GM12878 (cell line): ENCODE results near the gene RASGRP3. TPM values are rescaled to one million over a fixed set of nuclear protein-coding genes. Genes with fewer than 3 reads are reported as not detected.

ENCODE experiments used
- ATAC-seq: fragments of 200-7000 bp; cut with Tn5 transposase; 3 replicates; pipeline ENCODE4 v1.9.1; 2020; ENCODE audit warnings: mild to moderate bottlenecking, moderate library complexity
- BruUV-seq: library from RNA; stranded (reverse); fragments of 400-500 nt; replicated peaks from 2 replicates; lab custom pipeline; 2021; lab: Mats Ljungman, UMichigan
- CTCF ChIA-PET: fragments of 300-600 bp; sonication (Branson Sonifier 250); formaldehyde crosslinking; extraction: SDS; loops from one replicate; lab custom pipeline; 2021; ENCODE audit warnings: inconsistent platforms; lab: Yijun Ruan, JAX
- POLR2A ChIA-PET: fragments of 350-600 bp; formaldehyde crosslinking; extraction: SDS; loops from one replicate; lab custom pipeline; 2021; ENCODE audit warnings: inconsistent platforms; lab: Charles Lee
- RAD21 ChIA-PET: fragments of 300-600 bp; sonication (Branson Sonifier 250); formaldehyde crosslinking; loops from one replicate; lab custom pipeline; 2023; ENCODE audit warnings: antibody characterized with exemption; ENCODE audit not compliant: unreplicated experiment; lab: Charles Lee
- SMC1A ChIA-PET: fragments of 300-600 bp; sonication (Branson Sonifier 250); formaldehyde crosslinking; loops from one replicate; lab custom pipeline; 2023; ENCODE audit not compliant: unreplicated experiment, uncharacterized antibody; lab: Charles Lee
- DNase-seq: peaks from one replicate; pipeline ENCODE4 v3.0.0-alpha.2; 2011; ENCODE audit warnings: low read depth, low spot score
- FAIRE-seq: peaks from 3 replicates; lab custom pipeline; 2011; peaks lifted over from hg19 to GRCh38; lab: Jason Lieb, UNC
- H2AFZ ChIP-seq: 2 replicates; pipeline ENCODE4 v1.6.0; 2011; ENCODE audit warnings: low read depth, low read length, control low read depth; ENCODE audit not compliant: control insufficient read depth
- H3K27ac ChIP-seq: 2 replicates; pipeline ENCODE4 v1.5.1; 2011; ENCODE audit warnings: control low read depth; ENCODE audit not compliant: control insufficient read depth, insufficient read depth
- H3K27me3 ChIP-seq, 2 experiments: replicated peaks in 1 of 2; 2 replicates each; pipeline versions ENCODE4 v1.6.0 to v1.6.1; 2011; ENCODE audit warnings: low read length in 1 of 2; ENCODE audit not compliant: control insufficient read depth in 2 of 2, insufficient read depth in 2 of 2
- H3K36me3 ChIP-seq, 2 experiments: 2 replicates each; pipeline ENCODE4 v1.5.1; 2011; ENCODE audit warnings: low read length in 1 of 2; ENCODE audit not compliant: control insufficient read depth in 2 of 2, insufficient read depth in 2 of 2
- H3K4me1 ChIP-seq: 2 replicates; pipeline ENCODE4 v1.6.1; 2011; ENCODE audit warnings: mild to moderate bottlenecking, low read length, moderate library complexity, mixed read lengths; ENCODE audit not compliant: control insufficient read depth, insufficient read depth
- H3K4me2 ChIP-seq: 2 replicates; pipeline ENCODE4 v1.6.0; 2011; ENCODE audit warnings: control low read depth; ENCODE audit not compliant: control insufficient read depth, insufficient read depth
- H3K4me3 ChIP-seq: fragments of 200-600 bp; sonication (generic); 2 replicates; pipeline ENCODE4 v1.5.1; 2016
- H3K79me2 ChIP-seq: 2 replicates; pipeline ENCODE4 v1.6.0; 2011; ENCODE audit warnings: low read length; ENCODE audit not compliant: control insufficient read depth, insufficient read depth
- H3K9ac ChIP-seq: 2 replicates; pipeline ENCODE4 v1.8.0; 2011; ENCODE audit warnings: low read length, control low read depth, mixed read lengths; ENCODE audit not compliant: control insufficient read depth, insufficient read depth
- H3K9me3 ChIP-seq: replicated peaks from 3 replicates; pipeline ENCODE4 v1.5.1; 2011; ENCODE audit warnings: mild to moderate bottlenecking, low read length; ENCODE audit not compliant: control insufficient read depth, insufficient read depth
- H4K20me1 ChIP-seq: 2 replicates; pipeline ENCODE4 v1.6.0; 2011; ENCODE audit not compliant: control insufficient read depth, insufficient read depth
- BACH1 ChIP-seq: fragments of 450-650 bp; IDR thresholded peaks from 2 replicates; pipeline ENCODE4 v1.6.1; 2017; ENCODE audit warnings: mild to moderate bottlenecking, borderline replicate concordance
- FOXM1 ChIP-seq: IDR thresholded peaks from 2 replicates; pipeline ENCODE4 v1.6.1; 2012; ENCODE audit warnings: low read depth, mild to moderate bottlenecking, inconsistent platforms, low read length, moderate library complexity
- IKZF1 ChIP-seq: fragments of 450-650 bp; conservative IDR thresholded peaks from 2 replicates; pipeline ENCODE4 v1.6.1; 2017; ENCODE audit warnings: antibody characterized with exemption, mild to moderate bottlenecking
- JUNB ChIP-seq: IDR thresholded peaks from 2 replicates; pipeline ENCODE4 v1.6.1; 2016; ENCODE audit warnings: antibody characterized with exemption, mild to moderate bottlenecking
- NR2C2 ChIP-seq: IDR thresholded peaks from 2 replicates; pipeline ENCODE4 v1.6.1; 2011; ENCODE audit warnings: borderline replicate concordance, low read depth; ENCODE audit not compliant: control insufficient read depth, insufficient read length
- NR2F1 ChIP-seq: fragments of 450-650 bp; conservative IDR thresholded peaks from 2 replicates; pipeline ENCODE4 v1.6.1; 2017; ENCODE audit warnings: mild to moderate bottlenecking
- RAD21 ChIP-seq: IDR thresholded peaks from 2 replicates; pipeline ENCODE4 v1.6.1; 2011; ENCODE audit warnings: mild to moderate bottlenecking, low read depth, low read length, moderate library complexity; ENCODE audit not compliant: insufficient read depth
- RELA ChIP-seq: fragments of 450-650 bp; IDR thresholded peaks from 2 replicates; pipeline ENCODE4 v1.8.0; 2014; ENCODE audit warnings: borderline replicate concordance; ENCODE audit not compliant: partially characterized antibody
- SP1 ChIP-seq: IDR thresholded peaks from one replicate; pipeline ENCODE4 v1.6.1; 2011; ENCODE audit warnings: low read depth, low read length
- SREBF1 ChIP-seq: IDR thresholded peaks from 2 replicates; pipeline ENCODE4 v1.6.1; 2012; ENCODE audit warnings: mild to moderate bottlenecking, low read length
- WGBS: methylation state at CpG from one replicate; pipeline ENCODE4 v1.1.6; 2016; ENCODE audit warnings: low lambda C conversion rate; ENCODE audit not compliant: insufficient replicate concordance, insufficient coverage; ENCODE audit errors: missing lambda C conversion rate; 5-methylcytosine and 5-hydroxymethylcytosine counted together
- in situ Hi-C: fragments of 300-500 bp; cut with MboI; formaldehyde crosslinking; loops from 9 replicates; pipeline ENCODE4 v1.14.3; 2018; ENCODE audit warnings: mixed read lengths
- intact Hi-C: fragments of 100-400 bp; cut with micrococcal nuclease; formaldehyde crosslinking; loops from one replicate; pipeline ENCODE4 v1.14.2; 2022; ENCODE audit not compliant: unreplicated experiment
- polyA plus RNA-seq, 11 experiments: library from polyadenylated mRNA; depleted of rRNA in 4 of 11; unstranded in 6 of 11; stranded (reverse) in 5 of 11; fragments of >200 nt; fragmentation: Nextera tagmentation in 4 of 11; fragmentation: Illumina TruSeq in 1 of 11; extraction: Ambion mirVana in 4 of 11; extraction: Trizol in 1 of 11; gene quantifications; 1 replicate in 1 of 11; 2 replicates in 10 of 11; pipeline versions ENCODE4 v1.2.1 to v1.2.3, GENCODE V29; 2011 to 2016; ENCODE audit warnings: inconsistent platforms in 2 of 11, missing spikeins in 2 of 11, low read depth in 1 of 11
- total RNA-seq, 4 experiments: library from RNA; depleted of rRNA in 3 of 4; stranded (reverse); fragments of >200 nt in 3 of 4; fragmentation: Illumina TruSeq in 1 of 4; extraction: Trizol in 1 of 4; gene quantifications; 2 replicates each; pipeline versions ENCODE4 v1.2.1 to v1.2.3, GENCODE V29; 2013 to 2021
- TF ChIP-seq, protein P1 (sequence below): fragments of 450-650 bp; IDR thresholded peaks from 2 replicates; pipeline ENCODE4 v1.6.1; 2017; ENCODE audit warnings: borderline replicate concordance
- TF ChIP-seq, protein P2 (sequence below): fragments of 150-350 bp; IDR thresholded peaks from 2 replicates; pipeline ENCODE4 v1.6.1; 2016; ENCODE audit warnings: low read depth, low read length

The RASGRP3 gene
- total and polyA plus RNA-seq, 10 of the 15 experiments (the other 5 are each of a cell fraction or from before 2014, with no cell fraction given): 31.6 to 106 (median 64.7) TPM

DNA sequence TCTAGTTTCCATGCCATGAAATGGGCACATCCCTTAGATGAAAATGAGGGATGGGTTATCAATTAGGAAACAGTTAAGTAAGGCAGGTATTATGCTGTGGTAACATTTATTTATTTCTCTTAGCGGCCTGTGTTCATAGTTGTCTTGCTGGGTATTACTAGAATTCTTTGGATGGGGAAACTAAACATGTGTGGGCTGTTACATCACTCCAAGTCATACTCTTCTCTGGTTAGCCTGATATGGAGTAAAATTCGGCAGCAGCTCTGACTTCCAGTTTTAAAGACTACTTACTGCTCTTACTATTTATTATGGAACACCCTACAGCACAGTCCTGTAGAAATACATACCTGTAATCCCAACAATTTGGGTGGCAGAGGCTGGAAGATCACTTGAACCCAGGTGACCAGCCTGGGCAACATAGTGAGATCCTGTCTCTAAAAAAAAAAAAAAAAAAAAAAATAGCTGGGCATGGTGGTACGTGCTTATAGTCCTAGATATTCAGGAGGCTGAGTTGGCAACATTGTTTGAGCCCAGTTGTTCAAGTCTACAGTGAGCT, 33.1 kb upstream of the RASGRP3 start:
- no TSS peak for BruUV-seq
- DNase-seq (no peak), FAIRE-seq (no peak), ATAC-seq (no peak)
- no peak overlapping the region for H2AFZ ChIP-seq
- H4K20me1 ChIP-seq: no peaks in the 10 kb centered on the region
- H3K27me3 ChIP-seq: no peaks in the 10 kb centered on the region
- WGBS: 44% methylated on average over 3 of the region's 3 CpGs
- in situ Hi-C loops (no loop called here), intact Hi-C loops (no loop called here)
- TF ChIP-seq, protein P1, sequence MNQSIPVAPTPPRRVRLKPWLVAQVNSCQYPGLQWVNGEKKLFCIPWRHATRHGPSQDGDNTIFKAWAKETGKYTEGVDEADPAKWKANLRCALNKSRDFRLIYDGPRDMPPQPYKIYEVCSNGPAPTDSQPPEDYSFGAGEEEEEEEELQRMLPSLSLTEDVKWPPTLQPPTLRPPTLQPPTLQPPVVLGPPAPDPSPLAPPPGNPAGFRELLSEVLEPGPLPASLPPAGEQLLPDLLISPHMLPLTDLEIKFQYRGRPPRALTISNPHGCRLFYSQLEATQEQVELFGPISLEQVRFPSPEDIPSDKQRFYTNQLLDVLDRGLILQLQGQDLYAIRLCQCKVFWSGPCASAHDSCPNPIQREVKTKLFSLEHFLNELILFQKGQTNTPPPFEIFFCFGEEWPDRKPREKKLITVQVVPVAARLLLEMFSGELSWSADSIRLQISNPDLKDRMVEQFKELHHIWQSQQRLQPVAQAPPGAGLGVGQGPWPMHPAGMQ: no peak
- no peak for TF ChIP-seq BACH1
- TF ChIP-seq NR2C2: no peak
- no peak for TF ChIP-seq SP1
- TF ChIP-seq SREBF1: no peak
- TF ChIP-seq RAD21: no peak
- no peak for TF ChIP-seq RELA
- TF ChIP-seq, protein P2, sequence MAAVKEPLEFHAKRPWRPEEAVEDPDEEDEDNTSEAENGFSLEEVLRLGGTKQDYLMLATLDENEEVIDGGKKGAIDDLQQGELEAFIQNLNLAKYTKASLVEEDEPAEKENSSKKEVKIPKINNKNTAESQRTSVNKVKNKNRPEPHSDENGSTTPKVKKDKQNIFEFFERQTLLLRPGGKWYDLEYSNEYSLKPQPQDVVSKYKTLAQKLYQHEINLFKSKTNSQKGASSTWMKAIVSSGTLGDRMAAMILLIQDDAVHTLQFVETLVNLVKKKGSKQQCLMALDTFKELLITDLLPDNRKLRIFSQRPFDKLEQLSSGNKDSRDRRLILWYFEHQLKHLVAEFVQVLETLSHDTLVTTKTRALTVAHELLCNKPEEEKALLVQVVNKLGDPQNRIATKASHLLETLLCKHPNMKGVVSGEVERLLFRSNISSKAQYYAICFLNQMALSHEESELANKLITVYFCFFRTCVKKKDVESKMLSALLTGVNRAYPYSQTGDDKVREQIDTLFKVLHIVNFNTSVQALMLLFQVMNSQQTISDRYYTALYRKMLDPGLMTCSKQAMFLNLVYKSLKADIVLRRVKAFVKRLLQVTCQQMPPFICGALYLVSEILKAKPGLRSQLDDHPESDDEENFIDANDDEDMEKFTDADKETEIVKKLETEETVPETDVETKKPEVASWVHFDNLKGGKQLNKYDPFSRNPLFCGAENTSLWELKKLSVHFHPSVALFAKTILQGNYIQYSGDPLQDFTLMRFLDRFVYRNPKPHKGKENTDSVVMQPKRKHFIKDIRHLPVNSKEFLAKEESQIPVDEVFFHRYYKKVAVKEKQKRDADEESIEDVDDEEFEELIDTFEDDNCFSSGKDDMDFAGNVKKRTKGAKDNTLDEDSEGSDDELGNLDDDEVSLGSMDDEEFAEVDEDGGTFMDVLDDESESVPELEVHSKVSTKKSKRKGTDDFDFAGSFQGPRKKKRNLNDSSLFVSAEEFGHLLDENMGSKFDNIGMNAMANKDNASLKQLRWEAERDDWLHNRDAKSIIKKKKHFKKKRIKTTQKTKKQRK: no peak
- no peak for TF ChIP-seq IKZF1
- no peak for TF ChIP-seq FOXM1
- TF ChIP-seq NR2F1: no peak
- no peak for TF ChIP-seq JUNB
- ChIA-PET SMC1A (interaction anchor here (1.3 to 6.0 kb wide), 3 partner anchors 11 to 140 kb away, joined by 3 to 46 read pairs (median 5); no protein-coding TSS in a partner anchor), POLR2A (no interaction called here), CTCF (interaction anchor here (1.4 to 1.5 kb wide), 3 partner anchors 32 to 670 kb away, joined by 3 to 7 read pairs (median 5); no protein-coding TSS in a partner anchor), RAD21 (interaction anchor here (0.6 kb wide), 1 partner anchor 140 kb away, joined by 3 read pairs; no protein-coding TSS in a partner anchor)
- H3K9me3 ChIP-seq: no peaks in the 10 kb centered on the region
- no peak overlapping the region for H3K9ac ChIP-seq
- no peak overlapping the region for H3K4me3 ChIP-seq
- H3K4me1 ChIP-seq: no peaks in the 10 kb centered on the region
- no peaks in the 10 kb centered on the region for H3K36me3 ChIP-seq
- no peaks in the 10 kb centered on the region for H3K79me2 ChIP-seq
- no peak overlapping the region for H3K27ac ChIP-seq
- H3K4me2 ChIP-seq: no peak overlapping the region
